Measurements from ENCODE around the gene PRKG1. TPM values are rescaled to one million over a fixed set of nuclear protein-coding genes. Genes with fewer than 3 reads are reported as not detected.

PRKG1 gene
- total and polyA plus RNA-seq, 2 of the 8 experiments (the other 6 are each of a cell fraction or from before 2014, with no cell fraction given): 4.2 to 15.2 TPM

DNA sequence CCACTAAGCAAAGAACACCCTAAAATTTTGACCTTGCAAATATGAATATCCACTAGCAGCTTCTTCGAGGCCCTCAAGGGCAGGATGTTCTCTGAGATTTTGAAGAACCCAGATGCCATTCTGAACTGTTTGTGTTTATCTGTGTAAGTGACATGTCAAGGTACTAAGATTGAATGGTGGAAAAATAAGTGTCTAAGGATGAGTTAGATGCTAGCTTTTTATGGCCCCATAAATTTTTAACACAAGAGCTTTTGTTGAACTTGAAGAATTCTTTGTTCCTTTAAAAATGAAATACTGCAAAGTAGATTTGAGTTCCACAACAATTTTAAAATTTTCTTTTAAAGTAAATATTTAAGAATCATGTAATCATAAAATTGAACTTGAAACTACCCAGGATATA lies 365.4 kb downstream of the PRKG1 start:
- H3K23me2 ChIP-seq (ENCODE audit: low read depth, low read length): no peaks in the 10 kb centered on the region
- H2BK12ac ChIP-seq (ENCODE audit: low read depth, low read length): no peak overlapping the region
- no peak overlapping the region for H2BK5ac ChIP-seq (ENCODE audit: low read depth, low read length)
- H3K79me2 ChIP-seq (ENCODE audit: control insufficient read depth in 1 of 2, insufficient read depth in 2 of 2, low read length in 2 of 2): no peaks in the 10 kb centered on the region
- H3K36me3 ChIP-seq (ENCODE audit: control insufficient read depth in 2 of 4, insufficient read depth in 4 of 4, low read length in 3 of 4): no peaks in the 10 kb centered on the region
- H3K27ac ChIP-seq (ENCODE audit: low read depth, low read length): no peak overlapping the region
- no peak overlapping the region for H4K91ac ChIP-seq (replicated peaks; ENCODE audit: insufficient read length, low read length)
- H4K5ac ChIP-seq (ENCODE audit: insufficient read length, low read depth, low read length): no peak overlapping the region
- no peak overlapping the region for H2AK5ac ChIP-seq (ENCODE audit: low read depth, low read length)
- H2BK20ac ChIP-seq (ENCODE audit: low read length): no peak overlapping the region
- ChIA-PET CTCF (ENCODE audit: partially characterized antibody) (interaction anchor here (0.7 to 0.9 kb wide), 3 partner anchors 35 to 391 kb away, joined by 3 to 4 read pairs (median 3); no protein-coding TSS in a partner anchor), POLR2A (ENCODE audit: partially characterized antibody) (no interaction called here)
- no peaks in the 10 kb centered on the region for H3K79me1 ChIP-seq (ENCODE audit: low read depth, low read length)
- no peak for DNase-seq (ENCODE audit: low read depth in 1 of 2, low spot score in 2 of 2)
- no peaks in the 10 kb centered on the region for H3K27me3 ChIP-seq (replicated peaks in 1 of 4; ENCODE audit: control insufficient read depth in 3 of 4, extremely low read depth in 1 of 4, insufficient read depth in 3 of 4, low read length in 3 of 4)
- H3K23ac ChIP-seq (ENCODE audit: insufficient read length): no peak overlapping the region
- H3K4me2 ChIP-seq (ENCODE audit: insufficient read depth in 1 of 2, low read depth in 2 of 2, low read length in 2 of 2): no peak overlapping the region
- no peak overlapping the region for H4K8ac ChIP-seq (ENCODE audit: extremely low read depth, insufficient read depth, low read length)
- no peak overlapping the region for H2AFZ ChIP-seq (ENCODE audit: low read length)
- H3K4ac ChIP-seq (replicated peaks; ENCODE audit: insufficient read length, low read depth, low read length): no peak overlapping the region
- H3K14ac ChIP-seq (ENCODE audit: insufficient read length): no peak overlapping the region
- H2BK15ac ChIP-seq (ENCODE audit: low read length): no peak overlapping the region
- no peak overlapping the region for H3K9ac ChIP-seq (replicated peaks in 1 of 4; ENCODE audit: extremely low read depth in 1 of 4, low read depth in 3 of 4, low read length in 3 of 4)
- H3K56ac ChIP-seq (replicated peaks; ENCODE audit: insufficient read length, low read depth, low read length): no peak overlapping the region
- no peak overlapping the region for H2BK120ac ChIP-seq (replicated peaks; ENCODE audit: low read depth, low read length)
- FAIRE-seq: no peak
- WGBS, 2 experiments (ENCODE audit: extremely low coverage in 1 of 2, insufficient coverage in 1 of 2, insufficient read length in 1 of 2, insufficient replicate concordance in 2 of 2, low coverage in 1 of 2, low lambda C conversion rate in 2 of 2, missing lambda C conversion rate in 1 of 2): 92% methylated on average over 1 of the region's 1 CpG; no CpG with 5 or more reads in 1 of the 2 experiments
- no peaks in the 10 kb centered on the region for H4K20me1 ChIP-seq (replicated peaks in 1 of 2; ENCODE audit: control insufficient read depth in 1 of 2, insufficient read depth in 2 of 2, low read length in 2 of 2)
- no peak overlapping the region for H3K18ac ChIP-seq (ENCODE audit: extremely low read depth, low read length)
- H3K4me3 ChIP-seq (ENCODE audit: extremely low read depth in 1 of 4, insufficient read depth in 2 of 4, low read depth in 3 of 4, low read length in 4 of 4): no peak overlapping the region
- no peaks in the 10 kb centered on the region for H3K9me3 ChIP-seq (ENCODE audit: insufficient read depth in 2 of 2, low read depth in 1 of 2, low read length in 1 of 2)
- H3K4me1 ChIP-seq (replicated peaks in 1 of 4; ENCODE audit: control insufficient read depth in 3 of 4, insufficient read depth in 4 of 4, low read length in 3 of 4): peaks cover 0 to 2% (median 1%) of the 10 kb centered on the region in 4 experiments; a peak in 1 of 7 replicates
- TF ChIP-seq BACH1 (IDR thresholded peaks at IDR 0.05; ENCODE audit: low read length) (no peak), HDAC2 (IDR thresholded peaks at IDR 0.05; ENCODE audit: borderline replicate concordance in 1 of 2, low read depth in 2 of 2, low read length in 2 of 2) (no peak), TAF1 (IDR thresholded peaks at IDR 0.05; ENCODE audit: low read depth, low read length) (no peak), SIRT6 (IDR thresholded peaks at IDR 0.05; ENCODE audit: low read length) (no peak), KDM1A (IDR thresholded peaks at IDR 0.05; ENCODE audit: borderline replicate concordance, low read length) (no peak), RNF2 (IDR thresholded peaks at IDR 0.05; ENCODE audit: borderline replicate concordance, low read depth, low read length, missing control alignments, poor library complexity, severe bottlenecking) (no peak), CEBPB (IDR thresholded peaks at IDR 0.05; ENCODE audit: low read depth, low read length) (no peak), KDM5A (IDR thresholded peaks at IDR 0.05; ENCODE audit: low read length) (no peak)

Data from H1 (cell line).